HepG2 (cell line): Measurements from ENCODE around the gene HOXD4.

Experiments
- CTCF ChIP-seq: sonication (generic); formaldehyde crosslinking; IDR thresholded peaks from 2 replicates; pipeline ENCODE4 v1.5.0; 2020; ENCODE audit warnings: mild to moderate bottlenecking, missing genetic modification reagents, moderate library complexity
- ERF ChIP-seq: IDR thresholded peaks from 2 replicates; pipeline ENCODE4 v1.6.1; 2018; ENCODE audit warnings: missing biosample characterization, missing genetic modification reagents
- FOXP1 ChIP-seq, 2 experiments: fragments of 450-650 bp in 1 of 2; IDR thresholded peaks; 2 replicates each; pipeline ENCODE4 v1.6.1; 2017 to 2018; ENCODE audit warnings: antibody characterized with exemption in 1 of 2
- JUNB ChIP-seq: sonication (generic); formaldehyde crosslinking; IDR thresholded peaks from 2 replicates; pipeline ENCODE4 v1.8.0; 2022; ENCODE audit warnings: missing genetic modification reagents, mild to moderate bottlenecking, borderline replicate concordance
- MED1 ChIP-seq: sonication (generic); formaldehyde crosslinking; IDR thresholded peaks from 2 replicates; pipeline ENCODE4 v1.4.0; 2020; ENCODE audit warnings: missing genetic modification reagents
- PRPF4 ChIP-seq: fragments of 200-400 bp; formaldehyde crosslinking; IDR thresholded peaks from 2 replicates; pipeline ENCODE4 v1.6.1; 2016; ENCODE audit warnings: low read length, low read depth; ENCODE audit not compliant: poor library complexity, severe bottlenecking
- RAD21 ChIP-seq: fragments of 450-650 bp; formaldehyde crosslinking; IDR thresholded peaks from 2 replicates; pipeline ENCODE4 v1.5.0; 2020; ENCODE audit warnings: mild to moderate bottlenecking
- SRSF9 ChIP-seq: fragments of 200-400 bp; formaldehyde crosslinking; IDR thresholded peaks from 2 replicates; pipeline ENCODE4 v1.6.1; 2018; ENCODE audit warnings: borderline replicate concordance, mild to moderate bottlenecking, low read depth, low read length; ENCODE audit not compliant: insufficient read depth, poor library complexity, severe bottlenecking
- TAF1 ChIP-seq: sonication (generic); formaldehyde crosslinking; IDR thresholded peaks from 2 replicates; pipeline ENCODE4 v1.4.0; 2020; ENCODE audit warnings: missing genetic modification reagents
- ZNF274 ChIP-seq: sonication (generic); formaldehyde crosslinking; IDR thresholded peaks from 2 replicates; pipeline ENCODE4 v1.5.1; 2020; ENCODE audit warnings: mild to moderate bottlenecking, missing genetic modification reagents

GRCh38 chr2:176103742-176104315 lies 47.5 kb upstream of the HOXD4 start:
- TF ChIP-seq PRPF4 (no peak), ZNF274 (CRISPR knock-in tag) (no peak), TAF1 (CRISPR knock-in tag) (no peak), FOXP1 (IDR thresholded peaks at IDR 0.05) (no peak), FOXP1 (CRISPR knock-in tag; IDR thresholded peaks at IDR 0.05) (no peak), JUNB (CRISPR knock-in tag) (no peak), MED1 (no peak), RAD21 (CRISPR knock-in tag) (no peak), CTCF (no peak), ERF (CRISPR knock-in tag) (no peak), SRSF9 (no peak)
